Measurements from ENCODE around the gene USP7. TPM values are rescaled to one million over a fixed set of nuclear protein-coding genes. Genes with fewer than 3 reads are reported as not detected.

USP7 gene
- total and polyA plus RNA-seq, 9 donors, result 28.1 to 104 (median 86.3) TPM

DNA sequence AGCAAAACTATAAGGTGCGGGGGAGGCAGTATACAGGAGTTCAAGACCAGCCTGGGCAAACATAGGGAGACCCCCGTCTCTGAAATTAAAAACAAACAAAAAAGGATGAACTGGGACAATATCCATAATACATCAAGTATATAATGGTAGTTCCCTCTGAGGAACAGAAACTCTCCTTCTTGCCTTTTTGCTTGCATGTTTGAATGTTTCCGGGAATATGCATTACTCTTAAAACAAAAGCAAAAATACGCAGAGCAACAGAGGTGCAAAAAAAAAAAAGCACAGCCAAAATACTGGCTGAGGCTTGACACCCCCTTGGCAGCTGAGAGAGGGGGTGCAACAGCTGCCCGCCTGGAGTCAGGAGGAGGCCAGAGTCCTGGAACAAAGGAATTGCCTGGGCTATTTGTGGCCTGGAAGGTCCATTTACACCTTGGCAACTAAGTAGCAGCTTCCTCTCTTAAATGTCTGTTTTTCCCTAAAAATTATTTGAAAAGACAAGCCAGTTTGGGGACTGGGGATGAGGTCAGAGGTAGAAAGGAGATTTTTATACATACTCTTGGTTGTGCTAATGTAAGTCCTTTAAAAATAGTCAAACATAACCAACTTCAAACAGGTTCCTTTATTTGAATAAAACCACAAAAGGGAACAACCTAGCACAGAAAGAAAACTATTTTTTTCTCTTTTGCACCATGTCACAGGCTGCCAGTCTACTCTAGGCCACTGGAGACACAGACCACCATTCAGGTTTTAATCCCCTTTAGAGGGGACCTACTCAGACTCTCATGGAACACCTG lies 19.5 kb downstream of the USP7 start:
- no peak for DNase-seq
- no peaks in the 10 kb centered on the region for H3K36me3 ChIP-seq
- H3K27me3 ChIP-seq, result no peaks in the 10 kb centered on the region
- TF ChIP-seq, protein P1, sequence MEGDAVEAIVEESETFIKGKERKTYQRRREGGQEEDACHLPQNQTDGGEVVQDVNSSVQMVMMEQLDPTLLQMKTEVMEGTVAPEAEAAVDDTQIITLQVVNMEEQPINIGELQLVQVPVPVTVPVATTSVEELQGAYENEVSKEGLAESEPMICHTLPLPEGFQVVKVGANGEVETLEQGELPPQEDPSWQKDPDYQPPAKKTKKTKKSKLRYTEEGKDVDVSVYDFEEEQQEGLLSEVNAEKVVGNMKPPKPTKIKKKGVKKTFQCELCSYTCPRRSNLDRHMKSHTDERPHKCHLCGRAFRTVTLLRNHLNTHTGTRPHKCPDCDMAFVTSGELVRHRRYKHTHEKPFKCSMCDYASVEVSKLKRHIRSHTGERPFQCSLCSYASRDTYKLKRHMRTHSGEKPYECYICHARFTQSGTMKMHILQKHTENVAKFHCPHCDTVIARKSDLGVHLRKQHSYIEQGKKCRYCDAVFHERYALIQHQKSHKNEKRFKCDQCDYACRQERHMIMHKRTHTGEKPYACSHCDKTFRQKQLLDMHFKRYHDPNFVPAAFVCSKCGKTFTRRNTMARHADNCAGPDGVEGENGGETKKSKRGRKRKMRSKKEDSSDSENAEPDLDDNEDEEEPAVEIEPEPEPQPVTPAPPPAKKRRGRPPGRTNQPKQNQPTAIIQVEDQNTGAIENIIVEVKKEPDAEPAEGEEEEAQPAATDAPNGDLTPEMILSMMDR (IDR thresholded peaks at IDR 0.05), result no peak
- TF ChIP-seq EP300 (IDR thresholded peaks at IDR 0.05), result no peak
- TF ChIP-seq POLR2A (IDR thresholded peaks at IDR 0.05), result no peak
- WGBS, 3 donors, result 29 to 34% (median 29%) methylated on average over 5 of the region's 5 CpGs
- H3K9me3 ChIP-seq, result no peaks in the 10 kb centered on the region
- peaks cover 22% of the 10 kb centered on the region for H3K4me1 ChIP-seq (ENCODE audit: insufficient read depth)
- no peak overlapping the region for H3K4me3 ChIP-seq
- intact Hi-C loops (cut with DNase I), result no loop called here
- H3K27ac ChIP-seq, result no peak overlapping the region

GRCh38 chr16:8943001-8943763 lies 20.5 kb downstream of the USP7 start:
- TF ChIP-seq EP300 (IDR thresholded peaks at IDR 0.05), result no peak
- TF ChIP-seq, protein P1 (IDR thresholded peaks at IDR 0.05), result no peak
- no peak for TF ChIP-seq POLR2A (IDR thresholded peaks at IDR 0.05)
- H3K36me3 ChIP-seq, result no peaks in the 10 kb centered on the region
- no peak overlapping the region for H3K27ac ChIP-seq
- no peaks in the 10 kb centered on the region for H3K9me3 ChIP-seq
- no peak overlapping the region for H3K4me3 ChIP-seq
- WGBS, 3 donors, result 73 to 79% (median 75%) methylated on average over 14 of the region's 14 CpGs
- no peaks in the 10 kb centered on the region for H3K27me3 ChIP-seq
- H3K4me1 ChIP-seq (ENCODE audit: insufficient read depth), result peaks cover 26% of the 10 kb centered on the region
- DNase-seq, result no peak
- intact Hi-C loops (cut with DNase I), result no loop called here

DNA sequence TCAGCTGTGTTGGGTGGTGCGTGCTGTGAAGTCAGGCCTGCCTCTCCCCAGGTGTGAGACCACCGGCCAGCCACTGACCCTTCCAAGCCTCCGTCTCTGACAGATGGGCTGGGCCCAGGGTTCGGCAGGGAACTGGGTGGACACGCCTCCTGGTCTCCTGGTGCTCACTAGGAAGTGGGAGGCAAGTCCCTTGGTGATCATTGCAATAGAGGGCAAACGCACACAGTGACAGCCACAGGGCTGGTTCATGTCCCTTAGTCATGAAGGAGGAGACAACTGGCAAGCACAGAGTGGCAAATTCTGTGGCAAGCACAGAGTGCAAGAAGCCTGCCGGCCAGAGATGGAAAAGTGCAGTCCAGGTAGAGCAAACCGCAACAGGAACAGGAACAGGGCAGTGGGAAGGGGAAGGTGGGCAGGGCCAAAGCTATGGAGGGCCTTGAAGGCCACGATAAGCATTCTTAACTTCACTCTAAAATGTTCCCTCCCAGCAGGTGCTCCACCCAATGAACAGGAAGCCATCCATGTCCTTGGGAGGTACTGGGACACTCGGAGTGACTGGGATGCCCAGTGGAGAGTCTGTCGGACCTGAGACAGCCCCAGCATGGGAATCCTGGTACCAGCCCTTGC lies 21.9 kb downstream of the USP7 start:
- intact Hi-C loops (cut with DNase I), result no loop called here
- whole genome bisulfite sequencing, 3 donors, result 77 to 81% (median 77%) methylated on average over 10 to 11 of the region's 11 CpGs
- H3K4me1 ChIP-seq (ENCODE audit: insufficient read depth), result peaks cover 20% of the 10 kb centered on the region
- TF ChIP-seq EP300 (IDR thresholded peaks at IDR 0.05), result no peak
- no peak for TF ChIP-seq POLR2A (IDR thresholded peaks at IDR 0.05)
- H3K36me3 ChIP-seq, result no peaks in the 10 kb centered on the region
- H3K27me3 ChIP-seq, result no peaks in the 10 kb centered on the region
- no peak overlapping the region for H3K27ac ChIP-seq
- H3K9me3 ChIP-seq, result no peaks in the 10 kb centered on the region
- H3K4me3 ChIP-seq, result no peak overlapping the region
- no peak for DNase-seq

GRCh38 chr16:8937803-8938202 lies 25.9 kb downstream of the USP7 start:
- no peak for DNase-seq
- Histone ChIP-seq H3K4me1 (ENCODE audit: insufficient read depth) (peaks cover 22% of the 10 kb centered on the region), H3K36me3 (no peaks in the 10 kb centered on the region), H3K27me3 (no peaks in the 10 kb centered on the region), H3K27ac (no peak overlapping the region), H3K4me3 (no peak overlapping the region), H3K9me3 (no peaks in the 10 kb centered on the region)
- intact Hi-C loops (cut with DNase I), result no loop called here
- TF ChIP-seq, protein P1 (IDR thresholded peaks at IDR 0.05), result no peak
- TF ChIP-seq POLR2A (IDR thresholded peaks at IDR 0.05), result no peak
- no peak for TF ChIP-seq EP300 (IDR thresholded peaks at IDR 0.05)
- WGBS, 3 donors, result 58 to 66% (median 66%) methylated on average over 4 of the region's 4 CpGs

Measured in ovary (tissue), 9 donors.